ENCODE data around the gene TOP3A. TPM values are rescaled to one million over a fixed set of nuclear protein-coding genes. Genes with fewer than 3 reads are reported as not detected.

The TOP3A gene
- total RNA-seq, 1 experiment from 2014 or later: 31.8 TPM

DNA sequence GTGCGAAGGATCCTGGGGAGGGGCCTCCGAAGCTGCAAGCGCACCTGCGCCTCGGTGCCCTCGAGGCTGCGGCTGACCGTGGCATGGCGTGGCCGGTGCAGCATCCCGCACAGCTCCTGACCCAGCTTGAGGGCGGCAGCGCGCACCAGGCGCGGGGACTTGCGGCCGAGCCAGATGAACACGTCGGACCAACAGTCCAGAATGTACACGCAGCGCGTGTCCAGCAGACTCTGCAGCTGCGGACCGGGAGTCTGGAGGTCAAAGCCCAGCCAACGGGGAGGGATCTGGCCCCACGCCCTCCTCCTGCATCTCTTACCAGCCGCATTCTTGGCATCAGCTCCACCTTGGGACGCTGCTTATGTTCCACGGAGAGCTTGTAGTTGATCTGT lies 67.2 kb downstream of the TOP3A start:
- DNase-seq (ENCODE audit: low read depth, low spot score): no peak
- in situ Hi-C loops (cut with HindIII; ENCODE audit: low pct_unique_long_range_greater_than_20kb, low sequenced_read_pairs): no loop called here

DNA sequence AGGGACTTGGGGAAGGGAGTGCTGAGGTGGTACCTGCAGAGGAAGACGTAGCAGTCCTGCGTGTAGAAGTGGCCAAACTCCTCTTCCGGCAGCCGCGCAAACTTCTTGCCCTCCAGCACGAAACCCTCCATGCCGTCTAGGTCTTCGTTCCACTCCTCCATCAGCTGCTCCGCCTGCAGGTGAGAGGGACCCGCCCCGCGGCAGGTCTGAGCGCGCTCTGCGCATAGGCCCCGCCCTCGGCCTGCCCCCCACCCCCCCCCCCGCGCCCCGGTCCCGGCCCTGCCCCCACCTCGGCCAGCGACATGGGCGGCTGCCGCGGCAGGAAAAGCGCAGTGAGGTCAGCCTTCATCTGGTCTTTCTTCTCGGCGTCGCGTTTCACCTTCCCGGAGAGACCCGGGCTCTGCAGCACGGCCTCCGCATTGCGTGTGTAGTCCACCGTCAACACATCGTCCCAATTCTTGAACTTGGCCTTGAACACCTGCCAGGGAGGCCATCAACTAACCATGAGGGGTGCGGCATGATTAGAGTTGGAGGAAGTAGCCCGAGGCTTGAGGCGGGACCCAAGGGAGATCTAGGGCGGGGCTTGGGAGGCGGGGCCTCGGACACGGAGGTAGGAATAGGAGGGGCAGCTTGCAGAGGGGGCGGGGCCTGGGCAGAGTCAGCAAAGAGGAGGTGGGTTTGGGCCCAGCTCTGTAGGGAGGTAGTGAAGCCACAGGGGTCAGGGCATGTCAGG lies 67.7 kb downstream of the TOP3A start:
- in situ Hi-C loops (cut with HindIII; ENCODE audit: low pct_unique_long_range_greater_than_20kb, low sequenced_read_pairs): no loop called here
- DNase-seq (ENCODE audit: low read depth, low spot score): peak; percentile 61

DNA sequence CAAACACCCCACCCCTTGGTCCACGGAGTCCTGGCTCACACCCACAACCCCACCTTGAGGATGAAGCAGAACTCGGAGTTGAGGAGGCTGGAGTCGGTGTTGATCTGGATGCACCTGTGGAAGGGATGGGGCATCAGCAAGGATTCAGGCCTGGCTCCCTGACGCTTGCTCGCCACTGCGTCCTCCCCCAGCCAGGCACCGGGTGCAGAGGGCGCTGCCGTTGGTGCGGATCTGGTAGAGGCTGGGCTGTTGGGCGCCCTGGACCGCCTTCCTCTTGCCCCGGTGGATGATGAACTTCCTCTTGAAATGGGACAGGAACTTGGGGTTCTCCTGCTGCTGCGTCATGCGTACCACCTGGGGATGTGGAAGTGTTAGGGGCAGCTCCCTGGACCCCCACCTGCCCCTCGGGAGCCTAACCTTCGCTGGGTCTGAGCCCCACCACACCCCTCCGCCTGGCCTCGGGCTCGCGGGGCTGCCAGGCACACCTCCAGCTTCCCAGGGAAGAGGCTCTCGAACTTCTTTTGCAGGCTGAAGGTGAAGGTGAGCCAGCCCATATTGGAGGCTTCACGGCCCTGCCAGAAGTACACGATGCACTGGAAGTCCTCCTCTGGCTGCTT lies 68.6 kb downstream of the TOP3A start:
- DNase-seq (ENCODE audit: low read depth, low spot score): no peak
- in situ Hi-C loops (cut with HindIII; ENCODE audit: low pct_unique_long_range_greater_than_20kb, low sequenced_read_pairs): no loop called here

DNA sequence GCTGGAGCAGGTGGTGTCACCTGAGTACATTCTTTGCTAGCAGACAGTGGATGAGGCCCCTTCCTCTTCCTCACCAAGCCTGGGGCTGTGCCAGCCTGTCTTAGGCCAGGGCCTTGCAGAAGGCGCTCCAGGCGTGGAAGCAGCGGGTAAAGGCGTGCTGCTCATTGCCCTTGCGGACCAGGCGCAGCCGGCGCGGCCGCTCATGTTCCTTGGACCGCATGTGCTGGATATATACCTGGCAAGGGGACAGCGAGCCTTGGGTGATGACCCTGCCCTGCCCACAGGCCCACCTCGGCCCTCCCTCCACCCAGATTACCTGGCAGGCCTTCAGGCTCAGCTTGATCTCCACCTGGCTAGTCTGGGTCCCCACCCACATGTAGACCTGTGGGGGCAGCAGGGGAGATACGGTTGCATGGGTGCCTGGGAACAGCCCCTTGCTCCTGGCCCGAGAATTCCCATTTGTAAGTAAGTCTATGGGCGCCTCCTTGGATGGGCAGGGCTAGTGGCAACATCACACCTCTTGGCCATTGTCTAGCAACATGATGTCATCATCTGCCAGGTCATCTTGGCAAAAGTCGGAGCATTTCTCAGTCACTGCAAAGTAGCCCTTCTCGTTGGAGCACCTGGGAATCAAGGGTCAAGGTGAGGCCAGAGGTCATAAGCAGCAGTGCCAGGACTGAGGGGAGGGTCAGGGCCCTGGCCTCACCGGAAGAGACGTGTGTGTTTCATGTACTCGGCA lies 69.6 kb downstream of the TOP3A start:
- DNase-seq (ENCODE audit: low read depth, low spot score): no peak
- in situ Hi-C loops (cut with HindIII; ENCODE audit: low pct_unique_long_range_greater_than_20kb, low sequenced_read_pairs): no loop called here

DNA sequence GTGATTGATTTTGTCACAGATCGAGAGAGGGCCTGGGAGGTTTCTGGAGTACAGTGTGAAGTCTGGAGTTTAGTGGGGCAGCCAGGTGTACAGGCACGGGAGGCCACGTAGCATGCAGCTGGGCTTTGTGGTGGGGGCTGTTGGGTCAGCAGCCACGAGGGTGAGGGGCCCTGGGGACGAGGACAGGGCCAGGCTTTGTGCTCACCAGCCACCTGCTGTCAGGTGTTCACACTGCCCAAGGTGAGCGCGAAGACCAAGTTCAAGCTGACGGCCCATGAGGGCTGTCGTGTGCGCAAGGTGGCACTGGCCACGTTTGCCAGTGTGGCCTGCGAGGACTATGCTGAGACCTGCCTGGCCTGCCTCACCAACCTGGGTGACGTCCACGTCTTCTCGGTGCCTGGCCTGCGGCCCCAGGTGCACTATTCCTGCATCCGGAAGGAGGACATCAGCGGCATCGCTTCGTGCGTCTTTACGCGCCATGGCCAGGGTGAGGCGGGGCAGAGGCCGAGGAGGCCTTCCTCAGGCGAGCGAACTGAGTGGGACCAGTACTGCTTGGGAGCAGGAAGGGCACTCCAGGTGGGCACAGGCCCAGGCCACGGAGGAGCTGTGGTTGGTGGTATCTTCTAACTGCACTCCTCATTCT lies 73.4 kb downstream of the TOP3A start:
- in situ Hi-C loops (cut with HindIII; ENCODE audit: low pct_unique_long_range_greater_than_20kb, low sequenced_read_pairs): no loop called here
- DNase-seq (ENCODE audit: low read depth, low spot score): no peak

DNA sequence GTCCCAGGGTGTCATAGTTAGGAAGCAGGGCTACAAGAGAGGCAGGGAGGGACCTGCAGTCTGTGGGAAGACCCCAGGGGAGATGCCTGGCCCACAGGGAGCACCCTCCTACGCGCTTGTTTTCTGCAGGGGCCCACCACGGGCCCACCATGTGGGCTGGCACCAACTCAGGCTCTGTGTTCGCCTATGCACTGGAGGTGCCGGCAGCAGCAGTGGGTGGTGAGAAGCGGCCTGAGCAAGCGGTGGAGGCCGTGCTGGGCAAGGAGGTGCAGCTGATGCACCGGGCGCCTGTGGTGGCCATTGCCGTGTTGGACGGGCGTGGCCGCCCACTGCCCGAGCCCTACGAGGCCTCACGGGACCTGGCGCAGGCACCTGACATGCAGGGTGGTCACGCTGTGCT lies 74.3 kb downstream of the TOP3A start:
- in situ Hi-C loops (cut with HindIII; ENCODE audit: low pct_unique_long_range_greater_than_20kb, low sequenced_read_pairs): no loop called here
- no peak for DNase-seq (ENCODE audit: low read depth, low spot score)

DNA sequence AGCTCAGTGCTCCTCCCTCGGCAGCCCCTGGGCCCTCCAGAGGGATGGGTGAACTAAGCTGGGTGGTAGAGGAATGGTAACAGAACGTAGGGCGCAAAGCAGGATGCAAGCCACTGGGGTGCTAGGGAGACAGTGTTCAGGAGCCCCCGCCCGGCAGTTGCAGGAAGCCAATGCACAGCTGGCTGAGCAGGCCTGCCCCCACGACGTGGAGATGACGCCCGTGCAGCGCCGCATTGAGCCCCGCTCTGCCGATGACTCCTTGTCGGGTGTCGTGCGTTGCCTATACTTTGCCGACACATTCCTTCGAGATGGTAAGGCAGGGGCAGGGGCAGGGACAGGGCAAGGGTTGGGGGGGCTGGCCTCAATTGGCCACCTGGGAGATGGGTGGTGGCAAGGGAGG lies 76.5 kb downstream of the TOP3A start:
- no peak for DNase-seq (ENCODE audit: low read depth, low spot score)
- in situ Hi-C loops (cut with HindIII; ENCODE audit: low pct_unique_long_range_greater_than_20kb, low sequenced_read_pairs): no loop called here

DNA sequence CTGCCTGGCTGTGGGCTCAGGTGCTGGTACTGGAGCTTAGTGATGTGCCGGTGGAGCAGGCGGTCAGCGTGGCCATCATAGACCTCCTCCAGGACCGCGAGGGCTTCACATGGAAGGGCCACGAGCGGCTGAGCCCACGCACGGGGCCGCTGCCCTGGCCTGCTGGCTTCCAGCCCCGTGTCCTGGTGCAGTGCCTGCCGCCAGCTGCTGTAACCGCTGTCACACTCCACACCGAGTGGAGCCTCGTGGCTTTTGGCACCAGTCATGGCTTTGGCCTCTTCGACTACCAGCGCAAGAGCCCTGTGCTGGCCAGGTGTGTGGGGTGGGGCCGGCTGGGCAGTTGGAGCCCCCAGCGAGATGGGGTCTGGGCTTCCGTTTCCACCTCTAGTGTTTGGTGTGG lies 77.3 kb downstream of the TOP3A start:
- no peak for DNase-seq (ENCODE audit: low read depth, low spot score)
- in situ Hi-C loops (cut with HindIII; ENCODE audit: low pct_unique_long_range_greater_than_20kb, low sequenced_read_pairs): no loop called here

DNA sequence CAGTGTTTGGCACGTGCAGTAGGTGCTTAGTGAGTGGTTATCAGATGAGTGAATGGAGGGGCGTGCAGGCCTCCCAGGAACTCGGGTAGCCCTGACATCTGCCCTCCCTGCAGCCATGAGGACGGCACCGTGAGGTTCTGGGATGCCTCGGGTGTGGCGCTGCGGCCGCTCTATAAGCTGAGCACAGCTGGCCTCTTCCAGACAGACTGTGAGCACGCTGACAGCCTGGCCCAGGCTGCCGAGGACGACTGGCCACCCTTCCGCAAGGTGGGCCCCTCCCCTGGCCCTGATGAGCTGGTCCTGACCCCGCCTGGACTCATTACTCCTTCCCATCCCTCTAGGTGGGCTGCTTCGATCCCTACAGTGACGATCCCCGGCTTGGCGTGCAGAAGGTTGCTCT lies 78.3 kb downstream of the TOP3A start:
- in situ Hi-C loops (cut with HindIII; ENCODE audit: low pct_unique_long_range_greater_than_20kb, low sequenced_read_pairs): no loop called here
- no peak for DNase-seq (ENCODE audit: low read depth, low spot score)

DNA sequence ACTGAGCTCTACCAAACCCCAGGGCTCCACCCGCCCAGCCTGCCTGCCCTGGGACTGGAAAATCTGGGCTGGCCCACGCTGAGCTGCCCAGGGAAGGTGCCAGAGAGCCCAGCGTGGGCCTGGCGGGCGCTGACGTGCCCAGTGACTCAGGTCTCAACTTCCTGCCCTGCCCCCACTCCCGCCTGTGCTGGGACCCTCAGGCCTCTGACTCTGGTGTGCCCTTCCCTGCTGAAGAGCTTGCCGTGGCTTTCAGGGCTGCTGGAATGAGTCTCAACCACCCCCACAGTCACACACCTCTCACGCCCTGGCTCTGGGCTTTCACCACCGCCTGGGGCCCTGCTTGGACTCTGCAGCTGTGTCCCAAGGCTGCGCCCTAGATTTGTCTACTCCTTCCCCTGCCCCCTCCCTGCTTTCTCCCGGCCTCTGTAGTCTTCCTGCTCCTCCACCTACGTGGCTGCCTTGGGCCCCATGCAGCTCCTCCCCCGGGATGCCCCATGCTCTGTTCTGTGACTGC lies 79.0 kb downstream of the TOP3A start:
- in situ Hi-C loops (cut with HindIII; ENCODE audit: low pct_unique_long_range_greater_than_20kb, low sequenced_read_pairs): no loop called here
- no peak for DNase-seq (ENCODE audit: low read depth, low spot score)

DNA sequence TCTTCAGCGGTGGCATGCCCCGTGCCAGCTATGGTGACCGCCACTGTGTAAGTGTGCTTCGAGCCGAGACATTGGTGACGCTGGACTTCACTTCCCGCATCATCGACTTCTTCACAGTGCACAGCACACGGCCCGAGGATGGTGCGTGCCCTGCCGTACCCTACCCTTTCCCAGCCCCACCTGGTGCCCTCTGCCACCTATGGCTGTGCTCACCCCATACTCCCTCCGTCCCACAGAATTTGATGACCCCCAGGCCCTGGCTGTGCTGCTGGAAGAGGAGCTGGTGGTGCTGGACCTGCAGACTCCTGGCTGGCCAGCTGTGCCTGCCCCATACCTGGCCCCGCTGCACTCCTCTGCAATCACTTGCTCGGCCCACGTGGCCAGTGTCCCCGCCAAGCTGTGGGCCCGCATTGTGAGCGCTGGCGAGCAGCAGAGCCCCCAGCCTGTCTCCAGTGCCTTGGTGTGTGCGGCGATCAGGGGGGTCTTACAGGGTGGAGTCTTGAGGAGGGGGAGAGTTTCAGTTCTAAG lies 79.9 kb downstream of the TOP3A start:
- DNase-seq (ENCODE audit: low read depth, low spot score): no peak
- in situ Hi-C loops (cut with HindIII; ENCODE audit: low pct_unique_long_range_greater_than_20kb, low sequenced_read_pairs): no loop called here

DNA sequence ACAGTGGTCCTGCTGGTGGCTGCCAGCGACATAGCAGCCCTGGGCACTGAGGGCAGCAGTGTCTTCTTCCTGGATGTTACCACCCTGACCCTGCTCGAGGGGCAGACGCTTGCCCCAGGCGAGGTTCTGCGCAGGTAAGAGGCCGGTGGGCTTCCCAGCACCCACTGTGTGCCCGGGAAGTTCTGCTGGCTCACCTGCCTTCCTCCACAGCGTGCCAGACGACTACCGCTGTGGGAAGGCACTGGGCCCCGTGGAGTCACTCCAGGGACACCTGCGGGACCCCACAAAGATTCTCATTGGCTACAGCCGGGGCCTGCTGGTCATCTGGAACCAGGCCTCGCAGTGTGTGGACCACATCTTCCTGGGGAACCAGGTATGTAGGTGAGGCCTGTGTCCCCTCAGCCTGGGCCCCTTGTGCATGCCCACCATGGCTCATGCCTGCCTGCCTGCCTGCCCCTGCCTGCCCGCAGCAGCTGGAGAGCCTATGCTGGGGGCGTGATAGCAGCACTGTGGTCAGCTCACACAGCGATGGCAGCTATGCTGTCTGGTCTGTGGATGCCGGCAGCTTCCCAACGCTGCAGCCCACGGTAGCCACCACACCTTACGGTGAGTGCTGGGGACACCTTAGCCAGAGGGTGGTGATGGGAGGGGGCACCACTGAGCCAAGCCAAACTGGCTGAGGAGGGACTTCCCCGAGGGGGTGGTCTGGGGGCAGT lies 80.8 kb downstream of the TOP3A start:
- no peak for DNase-seq (ENCODE audit: low read depth, low spot score)
- in situ Hi-C loops (cut with HindIII; ENCODE audit: low pct_unique_long_range_greater_than_20kb, low sequenced_read_pairs): no loop called here

DNA sequence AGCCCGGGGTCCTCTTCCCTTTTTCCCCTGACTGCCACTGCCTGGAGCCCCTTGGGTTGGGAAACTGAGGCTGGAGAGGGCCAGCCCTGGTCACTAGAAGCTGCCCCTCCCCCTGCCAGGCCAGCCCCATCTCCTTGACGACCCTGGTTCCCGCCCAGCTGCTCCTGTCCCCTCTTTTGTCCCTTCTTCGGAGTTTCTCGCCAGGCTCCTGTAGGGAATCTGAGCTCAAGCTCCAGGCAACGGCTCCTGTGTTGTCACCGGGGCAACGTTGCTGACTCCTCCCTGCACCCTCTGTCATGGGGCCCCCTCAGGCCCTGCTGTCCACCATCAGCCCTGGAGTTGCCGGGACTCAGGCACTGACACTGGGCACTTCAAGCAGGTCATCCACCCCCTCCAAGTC lies 83.6 kb downstream of the TOP3A start:
- DNase-seq (ENCODE audit: low read depth, low spot score): no peak
- in situ Hi-C loops (cut with HindIII; ENCODE audit: low pct_unique_long_range_greater_than_20kb, low sequenced_read_pairs): no loop called here

DNA sequence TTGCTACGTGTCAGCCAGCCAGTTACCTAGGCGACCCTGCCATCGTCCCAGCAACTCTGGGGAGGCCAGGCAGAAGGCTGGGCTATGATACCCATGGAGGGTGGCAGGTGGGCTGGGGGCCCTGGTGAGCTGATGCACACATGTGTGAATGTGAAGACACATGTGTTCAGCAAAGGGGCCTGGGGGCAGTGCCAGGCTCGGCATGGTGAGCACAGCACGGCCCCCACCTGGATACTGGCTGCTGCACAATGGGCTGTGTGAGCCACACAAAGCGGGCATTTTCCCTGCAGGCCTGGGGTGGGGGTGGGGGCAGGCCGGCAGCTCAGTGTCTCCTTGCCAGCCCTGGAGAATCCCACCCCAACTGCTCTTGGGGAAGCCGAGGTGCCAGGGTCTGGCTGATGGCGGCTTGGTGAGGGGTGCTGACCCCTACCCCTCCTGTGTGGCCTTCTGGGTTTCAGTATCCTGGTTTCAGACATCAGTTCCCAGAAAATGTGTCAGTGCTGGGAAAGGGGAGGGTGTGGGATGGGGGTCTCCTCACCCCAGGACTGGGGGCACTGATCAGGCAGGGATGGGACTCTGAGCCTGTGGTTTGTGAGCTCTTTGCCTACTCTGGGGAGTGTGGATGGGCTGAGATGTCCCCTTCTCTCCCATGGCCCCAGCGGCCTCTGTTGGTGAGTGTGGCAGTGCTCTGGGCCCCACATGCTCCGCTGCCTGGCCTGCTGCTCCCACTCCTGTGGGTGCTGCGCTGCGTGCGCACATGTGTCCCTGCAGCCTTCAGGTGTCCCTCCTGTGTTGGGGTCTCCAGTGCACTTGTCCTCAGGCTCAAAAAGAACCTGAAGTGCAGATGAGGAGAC lies 84.3 kb downstream of the TOP3A start:
- in situ Hi-C loops (cut with HindIII; ENCODE audit: low pct_unique_long_range_greater_than_20kb, low sequenced_read_pairs): no loop called here
- DNase-seq (ENCODE audit: low read depth, low spot score): no peak

DNA sequence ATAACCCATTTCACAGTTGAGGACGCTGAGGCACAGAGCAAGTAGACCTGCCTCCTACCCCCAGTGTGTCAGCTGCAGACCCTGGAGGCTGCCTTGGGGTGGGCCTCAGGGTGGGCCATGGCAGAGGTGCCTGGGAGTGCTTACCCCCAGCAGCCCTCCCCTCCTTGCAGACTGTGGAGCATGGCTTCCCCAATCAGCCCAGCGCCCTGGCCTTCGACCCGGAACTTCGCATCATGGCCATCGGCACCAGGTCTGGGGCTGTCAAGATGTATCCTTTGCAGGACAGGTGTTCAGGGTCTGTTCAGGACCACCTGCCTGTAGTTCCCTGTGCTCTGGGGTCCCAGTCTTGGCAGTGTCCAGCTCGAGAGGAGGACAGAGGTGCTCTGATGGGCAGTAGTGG lies 85.0 kb downstream of the TOP3A start:
- in situ Hi-C loops (cut with HindIII; ENCODE audit: low pct_unique_long_range_greater_than_20kb, low sequenced_read_pairs): no loop called here
- DNase-seq (ENCODE audit: low read depth, low spot score): no peak

DNA sequence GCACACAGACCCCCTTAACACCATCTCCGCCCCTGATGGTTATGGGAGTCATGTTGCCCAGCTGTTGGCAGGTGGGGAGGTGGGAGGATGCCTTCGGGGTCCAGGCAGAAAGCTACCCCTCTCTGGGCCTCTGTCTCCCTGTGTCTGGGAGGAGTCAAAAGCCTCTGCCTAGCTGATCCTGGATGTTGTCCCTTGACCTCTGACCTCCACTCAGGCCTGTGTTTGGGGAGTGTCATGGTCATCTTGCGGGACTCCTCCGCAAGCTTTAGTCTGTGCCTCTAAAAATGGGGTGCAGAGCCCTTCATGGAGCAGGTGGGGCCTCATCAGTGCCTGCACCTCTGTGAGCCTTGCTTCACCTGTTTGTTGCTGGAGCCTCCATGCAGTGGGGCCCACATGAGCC lies 85.5 kb downstream of the TOP3A start:
- DNase-seq (ENCODE audit: low read depth, low spot score): no peak
- in situ Hi-C loops (cut with HindIII; ENCODE audit: low pct_unique_long_range_greater_than_20kb, low sequenced_read_pairs): no loop called here

Measured in SK-MEL-5 (cell line).